Measurements from ENCODE around the gene F7. TPM values are rescaled to one million over a fixed set of nuclear protein-coding genes. Genes with fewer than 3 reads are reported as not detected.

The F7 gene
- total and polyA plus RNA-seq, 2 of the 4 experiments (the other 2 are of a cell fraction), result under 0.01 to 0.07 TPM

DNA sequence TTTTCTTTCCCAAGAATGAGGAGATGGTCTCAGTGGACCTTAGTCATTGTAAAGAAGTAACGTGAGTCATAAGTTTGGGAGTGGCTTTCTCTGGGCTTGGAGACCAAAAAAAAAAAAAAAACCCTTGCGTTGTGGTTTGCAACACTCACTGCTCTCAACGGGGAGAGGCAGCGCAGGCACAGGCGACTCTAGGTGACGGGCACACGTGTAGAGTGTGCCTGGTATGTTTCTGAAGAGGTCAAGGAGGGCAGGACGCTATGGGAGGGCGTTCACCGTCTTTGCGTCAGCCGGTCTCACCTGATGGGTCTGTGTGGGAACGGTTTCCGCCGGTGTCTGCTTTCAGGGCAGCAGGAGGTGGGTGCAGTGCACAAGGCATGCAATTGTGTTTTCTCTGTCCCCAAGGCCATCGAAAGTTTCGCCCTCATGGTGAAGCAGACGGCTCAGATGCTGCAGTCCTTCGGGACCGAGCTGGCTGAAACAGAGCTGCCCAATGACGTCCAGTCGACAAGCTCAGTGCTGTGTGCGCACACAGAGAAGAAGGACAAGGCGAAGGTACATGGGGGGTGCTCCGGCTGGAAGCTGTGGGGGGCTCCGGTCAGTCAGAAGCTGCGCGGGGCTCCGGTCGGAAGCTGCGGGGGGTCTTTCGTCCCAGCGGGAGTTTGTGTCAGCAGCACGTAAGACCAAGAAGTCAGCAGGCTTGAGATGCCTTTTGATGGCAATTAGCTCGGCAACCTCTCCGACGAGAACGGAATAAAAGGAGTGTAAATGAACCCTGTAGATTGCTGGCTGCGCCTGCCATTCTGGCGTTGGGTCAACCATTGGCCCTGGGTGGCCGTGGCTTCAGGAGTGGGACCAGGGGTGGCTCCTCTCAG is 40.8 kb upstream of the F7 start:
- no peak overlapping the region for H2BK20ac ChIP-seq (ENCODE audit: low read depth, low read length)
- no peak overlapping the region for H4K8ac ChIP-seq (ENCODE audit: low read depth in 2 of 2, low read length in 2 of 2)
- no peak overlapping the region for H3K14ac ChIP-seq (replicated peaks; ENCODE audit: low read depth, low read length)
- H3K9me1 ChIP-seq (ENCODE audit: insufficient read depth, low read length), result 0 out of 2 replicates have a peak, but pooled peaks cover 4% of the 10 kb centered on the region
- peak overlapping the region; percentile 26 for H2AFZ ChIP-seq (replicated peaks; ENCODE audit: low read length, poor library complexity)
- H3K4me3 ChIP-seq (ENCODE audit: insufficient read depth, low read depth, low read length), result no peak overlapping the region
- H4K91ac ChIP-seq (ENCODE audit: insufficient read depth, low read depth, low read length), result no peak overlapping the region
- H2AK9ac ChIP-seq (replicated peaks; ENCODE audit: low read depth, low read length, poor library complexity), result peak overlapping the region; percentile 55
- no peak overlapping the region for H3K9ac ChIP-seq (ENCODE audit: low read depth, low read length)
- dilution Hi-C loops (cut with HindIII; ENCODE audit: low sequenced_read_pairs, unreplicated experiment), result no loop called here
- H4K5ac ChIP-seq (ENCODE audit: low read depth, low read length), result no peak overlapping the region
- intact Hi-C loops (cut with micrococcal nuclease), result no loop called here
- no peak overlapping the region for H3K56ac ChIP-seq (ENCODE audit: extremely low read depth, insufficient read depth, low read length)
- TF ChIP-seq FOS (IDR thresholded peaks at IDR 0.05; ENCODE audit: low read depth, low read length), result 0 out of 2 replicates have a peak, but pooled peaks have one; percentile 32
- TF ChIP-seq, protein P1, sequence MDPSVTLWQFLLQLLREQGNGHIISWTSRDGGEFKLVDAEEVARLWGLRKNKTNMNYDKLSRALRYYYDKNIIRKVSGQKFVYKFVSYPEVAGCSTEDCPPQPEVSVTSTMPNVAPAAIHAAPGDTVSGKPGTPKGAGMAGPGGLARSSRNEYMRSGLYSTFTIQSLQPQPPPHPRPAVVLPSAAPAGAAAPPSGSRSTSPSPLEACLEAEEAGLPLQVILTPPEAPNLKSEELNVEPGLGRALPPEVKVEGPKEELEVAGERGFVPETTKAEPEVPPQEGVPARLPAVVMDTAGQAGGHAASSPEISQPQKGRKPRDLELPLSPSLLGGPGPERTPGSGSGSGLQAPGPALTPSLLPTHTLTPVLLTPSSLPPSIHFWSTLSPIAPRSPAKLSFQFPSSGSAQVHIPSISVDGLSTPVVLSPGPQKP (IDR thresholded peaks at IDR 0.05; ENCODE audit: borderline replicate concordance, low read depth, low read length), result no peak
- peak; percentile 17; the same call in 1 of the 2 replicates for TF ChIP-seq CEBPB (IDR thresholded peaks at IDR 0.05; ENCODE audit: low read depth, low read length)
- no peaks in the 10 kb centered on the region for H4K20me1 ChIP-seq (ENCODE audit: insufficient read depth, low read length)
- no peak overlapping the region for H3K4ac ChIP-seq (ENCODE audit: low read depth, low read length)
- no peaks in the 10 kb centered on the region for H3K36me3 ChIP-seq (ENCODE audit: control insufficient read depth, insufficient read depth, low read length)
- DNase-seq (peak; percentile 60), ATAC-seq (ENCODE audit: low read depth) (peak; percentile 64)
- H3K23ac ChIP-seq (ENCODE audit: low read depth, low read length), result no peak overlapping the region
- H2BK15ac ChIP-seq (ENCODE audit: low read depth, low read length), result no peak overlapping the region
- WGBS, 2 experiments (ENCODE audit: extremely low coverage in 2 of 2, insufficient read length in 1 of 2), result 84% methylated on average over 29 of the region's 41 CpGs; no CpG with 5 or more reads in 1 of the 2 experiments
- H3K79me1 ChIP-seq (ENCODE audit: low read depth in 1 of 2, low read length in 2 of 2), result no peaks in the 10 kb centered on the region
- no peak overlapping the region for H3K27ac ChIP-seq (ENCODE audit: insufficient read depth, low read length)
- H2BK120ac ChIP-seq (ENCODE audit: low read depth, low read length), result no peak overlapping the region
- in situ Hi-C loops (cut with MboI; ENCODE audit: low sequenced_read_pairs), result no loop called here
- H3K9me3 ChIP-seq (ENCODE audit: control insufficient read depth, insufficient read depth, low read length), result no peaks in the 10 kb centered on the region
- H3K4me1 ChIP-seq (ENCODE audit: control insufficient read depth, insufficient read depth, low read length), result no peaks in the 10 kb centered on the region
- H3K4me2 ChIP-seq (ENCODE audit: low read depth, low read length), result no peak overlapping the region
- H2BK5ac ChIP-seq (ENCODE audit: low read depth, low read length, poor library complexity, severe bottlenecking), result no peak overlapping the region
- no peak overlapping the region for H3K18ac ChIP-seq (ENCODE audit: low read depth, low read length)
- no peak overlapping the region for H2AK5ac ChIP-seq (ENCODE audit: low read depth, low read length)
- POLR2A ChIA-PET (ENCODE audit: unreplicated experiment), result no interaction called here
- H3K27me3 ChIP-seq (ENCODE audit: control insufficient read depth, insufficient read depth, low read length), result peaks cover 3% of the 10 kb centered on the region
- CTCF ChIA-PET, result no interaction called here
- no TSS peak for BruUV-seq (replicated peaks)
